Measurements from ENCODE around the gene PRKCA.
"Not testable (repeated sequence)": the region's sequence is repeated elsewhere in the genome, so short reads cannot be mapped to it uniquely, and the experiment has no call there.

PRKCA gene

GRCh38 chr17:66349521-66350254, 47.3 kb downstream of the PRKCA start:
- ATAC-seq = no peak
- TF ChIP-seq TOX (CRISPR knock-in tag; IDR thresholded peaks at IDR 0.05; ENCODE audit: borderline replicate concordance) (no peak), BACH2 (CRISPR knock-in tag; IDR thresholded peaks at IDR 0.05; ENCODE audit: borderline replicate concordance) (no peak), PPARA (CRISPR knock-in tag; IDR thresholded peaks at IDR 0.05; ENCODE audit: borderline replicate concordance) (no peak), ZFP3 (CRISPR knock-in tag; IDR thresholded peaks at IDR 0.05) (no peak), ZNF70 (CRISPR knock-in tag; IDR thresholded peaks at IDR 0.05) (no peak), ISL1 (CRISPR knock-in tag; IDR thresholded peaks at IDR 0.05) (no peak), RARB (CRISPR knock-in tag; IDR thresholded peaks at IDR 0.05) (no peak), ZNF8 (CRISPR knock-in tag; IDR thresholded peaks at IDR 0.05) (no peak), ESRRG (CRISPR knock-in tag; IDR thresholded peaks at IDR 0.05) (no peak), ZC3H10 (CRISPR knock-in tag; IDR thresholded peaks at IDR 0.05) (no peak), OSR1 (CRISPR knock-in tag; IDR thresholded peaks at IDR 0.05) (no peak)
- TF ChIP-seq, protein P1, sequence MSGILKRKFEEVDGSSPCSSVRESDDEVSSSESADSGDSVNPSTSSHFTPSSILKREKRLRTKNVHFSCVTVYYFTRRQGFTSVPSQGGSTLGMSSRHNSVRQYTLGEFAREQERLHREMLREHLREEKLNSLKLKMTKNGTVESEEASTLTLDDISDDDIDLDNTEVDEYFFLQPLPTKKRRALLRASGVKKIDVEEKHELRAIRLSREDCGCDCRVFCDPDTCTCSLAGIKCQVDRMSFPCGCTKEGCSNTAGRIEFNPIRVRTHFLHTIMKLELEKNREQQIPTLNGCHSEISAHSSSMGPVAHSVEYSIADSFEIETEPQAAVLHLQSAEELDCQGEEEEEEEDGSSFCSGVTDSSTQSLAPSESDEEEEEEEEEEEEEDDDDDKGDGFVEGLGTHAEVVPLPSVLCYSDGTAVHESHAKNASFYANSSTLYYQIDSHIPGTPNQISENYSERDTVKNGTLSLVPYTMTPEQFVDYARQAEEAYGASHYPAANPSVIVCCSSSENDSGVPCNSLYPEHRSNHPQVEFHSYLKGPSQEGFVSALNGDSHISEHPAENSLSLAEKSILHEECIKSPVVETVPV (CRISPR knock-in tag; IDR thresholded peaks at IDR 0.05) = no peak
- TF ChIP-seq, protein P2, sequence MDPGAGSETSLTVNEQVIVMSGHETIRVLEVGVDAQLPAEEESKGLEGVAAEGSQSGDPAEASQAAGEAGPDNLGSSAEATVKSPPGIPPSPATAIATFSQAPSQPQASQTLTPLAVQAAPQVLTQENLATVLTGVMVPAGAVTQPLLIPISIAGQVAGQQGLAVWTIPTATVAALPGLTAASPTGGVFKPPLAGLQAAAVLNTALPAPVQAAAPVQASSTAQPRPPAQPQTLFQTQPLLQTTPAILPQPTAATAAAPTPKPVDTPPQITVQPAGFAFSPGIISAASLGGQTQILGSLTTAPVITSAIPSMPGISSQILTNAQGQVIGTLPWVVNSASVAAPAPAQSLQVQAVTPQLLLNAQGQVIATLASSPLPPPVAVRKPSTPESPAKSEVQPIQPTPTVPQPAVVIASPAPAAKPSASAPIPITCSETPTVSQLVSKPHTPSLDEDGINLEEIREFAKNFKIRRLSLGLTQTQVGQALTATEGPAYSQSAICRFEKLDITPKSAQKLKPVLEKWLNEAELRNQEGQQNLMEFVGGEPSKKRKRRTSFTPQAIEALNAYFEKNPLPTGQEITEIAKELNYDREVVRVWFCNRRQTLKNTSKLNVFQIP (CRISPR knock-in tag; IDR thresholded peaks at IDR 0.05; ENCODE audit: borderline replicate concordance, low read depth) = no peak
- TF ChIP-seq, protein P3, sequence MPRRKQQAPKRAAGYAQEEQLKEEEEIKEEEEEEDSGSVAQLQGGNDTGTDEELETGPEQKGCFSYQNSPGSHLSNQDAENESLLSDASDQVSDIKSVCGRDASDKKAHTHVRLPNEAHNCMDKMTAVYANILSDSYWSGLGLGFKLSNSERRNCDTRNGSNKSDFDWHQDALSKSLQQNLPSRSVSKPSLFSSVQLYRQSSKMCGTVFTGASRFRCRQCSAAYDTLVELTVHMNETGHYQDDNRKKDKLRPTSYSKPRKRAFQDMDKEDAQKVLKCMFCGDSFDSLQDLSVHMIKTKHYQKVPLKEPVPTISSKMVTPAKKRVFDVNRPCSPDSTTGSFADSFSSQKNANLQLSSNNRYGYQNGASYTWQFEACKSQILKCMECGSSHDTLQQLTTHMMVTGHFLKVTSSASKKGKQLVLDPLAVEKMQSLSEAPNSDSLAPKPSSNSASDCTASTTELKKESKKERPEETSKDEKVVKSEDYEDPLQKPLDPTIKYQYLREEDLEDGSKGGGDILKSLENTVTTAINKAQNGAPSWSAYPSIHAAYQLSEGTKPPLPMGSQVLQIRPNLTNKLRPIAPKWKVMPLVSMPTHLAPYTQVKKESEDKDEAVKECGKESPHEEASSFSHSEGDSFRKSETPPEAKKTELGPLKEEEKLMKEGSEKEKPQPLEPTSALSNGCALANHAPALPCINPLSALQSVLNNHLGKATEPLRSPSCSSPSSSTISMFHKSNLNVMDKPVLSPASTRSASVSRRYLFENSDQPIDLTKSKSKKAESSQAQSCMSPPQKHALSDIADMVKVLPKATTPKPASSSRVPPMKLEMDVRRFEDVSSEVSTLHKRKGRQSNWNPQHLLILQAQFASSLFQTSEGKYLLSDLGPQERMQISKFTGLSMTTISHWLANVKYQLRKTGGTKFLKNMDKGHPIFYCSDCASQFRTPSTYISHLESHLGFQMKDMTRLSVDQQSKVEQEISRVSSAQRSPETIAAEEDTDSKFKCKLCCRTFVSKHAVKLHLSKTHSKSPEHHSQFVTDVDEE (CRISPR knock-in tag; IDR thresholded peaks at IDR 0.05) = no peak; the same call in 1 of the 2 replicates
- TF ChIP-seq, protein P4, sequence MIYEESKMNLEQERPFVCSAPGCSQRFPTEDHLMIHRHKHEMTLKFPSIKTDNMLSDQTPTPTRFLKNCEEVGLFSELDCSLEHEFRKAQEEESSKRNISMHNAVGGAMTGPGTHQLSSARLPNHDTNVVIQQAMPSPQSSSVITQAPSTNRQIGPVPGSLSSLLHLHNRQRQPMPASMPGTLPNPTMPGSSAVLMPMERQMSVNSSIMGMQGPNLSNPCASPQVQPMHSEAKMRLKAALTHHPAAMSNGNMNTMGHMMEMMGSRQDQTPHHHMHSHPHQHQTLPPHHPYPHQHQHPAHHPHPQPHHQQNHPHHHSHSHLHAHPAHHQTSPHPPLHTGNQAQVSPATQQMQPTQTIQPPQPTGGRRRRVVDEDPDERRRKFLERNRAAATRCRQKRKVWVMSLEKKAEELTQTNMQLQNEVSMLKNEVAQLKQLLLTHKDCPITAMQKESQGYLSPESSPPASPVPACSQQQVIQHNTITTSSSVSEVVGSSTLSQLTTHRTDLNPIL (CRISPR knock-in tag; IDR thresholded peaks at IDR 0.05; ENCODE audit: low read depth) = no peak
- TF ChIP-seq, protein P5, sequence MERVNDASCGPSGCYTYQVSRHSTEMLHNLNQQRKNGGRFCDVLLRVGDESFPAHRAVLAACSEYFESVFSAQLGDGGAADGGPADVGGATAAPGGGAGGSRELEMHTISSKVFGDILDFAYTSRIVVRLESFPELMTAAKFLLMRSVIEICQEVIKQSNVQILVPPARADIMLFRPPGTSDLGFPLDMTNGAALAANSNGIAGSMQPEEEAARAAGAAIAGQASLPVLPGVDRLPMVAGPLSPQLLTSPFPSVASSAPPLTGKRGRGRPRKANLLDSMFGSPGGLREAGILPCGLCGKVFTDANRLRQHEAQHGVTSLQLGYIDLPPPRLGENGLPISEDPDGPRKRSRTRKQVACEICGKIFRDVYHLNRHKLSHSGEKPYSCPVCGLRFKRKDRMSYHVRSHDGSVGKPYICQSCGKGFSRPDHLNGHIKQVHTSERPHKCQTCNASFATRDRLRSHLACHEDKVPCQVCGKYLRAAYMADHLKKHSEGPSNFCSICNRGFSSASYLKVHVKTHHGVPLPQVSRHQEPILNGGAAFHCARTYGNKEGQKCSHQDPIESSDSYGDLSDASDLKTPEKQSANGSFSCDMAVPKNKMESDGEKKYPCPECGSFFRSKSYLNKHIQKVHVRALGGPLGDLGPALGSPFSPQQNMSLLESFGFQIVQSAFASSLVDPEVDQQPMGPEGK (CRISPR knock-in tag; IDR thresholded peaks at IDR 0.05; ENCODE audit: borderline replicate concordance) = no peak

GRCh38 chr17:66350576-66350975, 48.2 kb downstream of the PRKCA start:
- not testable (repeated sequence) for ATAC-seq

DNA sequence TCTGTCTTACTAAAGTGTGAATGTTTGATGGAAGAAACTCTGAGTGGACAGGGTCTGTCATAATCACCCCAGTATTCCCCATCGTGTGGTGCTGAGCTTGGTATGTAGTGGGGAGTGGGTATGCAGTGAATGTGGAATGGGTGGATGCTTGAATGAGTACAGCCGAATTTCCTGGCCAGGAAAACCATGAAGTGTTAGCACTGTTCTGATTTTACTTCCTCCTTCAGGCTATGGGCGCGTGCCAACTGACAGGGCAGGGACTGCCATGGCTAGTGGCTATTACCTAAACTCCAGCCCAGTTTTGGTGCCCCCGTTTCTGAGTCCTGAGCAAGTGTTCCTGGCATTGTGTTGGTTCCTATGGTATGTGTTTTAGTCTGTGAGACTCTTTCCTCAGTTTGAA, 48.6 kb downstream of the PRKCA start:
- ATAC-seq = no peak
- no peak for TF ChIP-seq GLIS3 (CRISPR knock-in tag; IDR thresholded peaks at IDR 0.05)
- no peak for TF ChIP-seq ESRRG (CRISPR knock-in tag; IDR thresholded peaks at IDR 0.05)
- TF ChIP-seq ARNTL (CRISPR knock-in tag; IDR thresholded peaks at IDR 0.05; ENCODE audit: borderline replicate concordance, low read depth) = no peak

GRCh38 chr17:66351701-66352100, 49.3 kb downstream of the PRKCA start:
- TF ChIP-seq ZNF565 (CRISPR knock-in tag; conservative IDR thresholded peaks at IDR 0.05; ENCODE audit: low read depth) (no peak), ZNF8 (CRISPR knock-in tag; IDR thresholded peaks at IDR 0.05) (no peak), CSDC2 (CRISPR knock-in tag; IDR thresholded peaks at IDR 0.05) (no peak), OSR1 (CRISPR knock-in tag; IDR thresholded peaks at IDR 0.05) (no peak), ISL1 (CRISPR knock-in tag; IDR thresholded peaks at IDR 0.05) (no peak), ZFP3 (CRISPR knock-in tag; IDR thresholded peaks at IDR 0.05) (no peak), PPARA (CRISPR knock-in tag; IDR thresholded peaks at IDR 0.05; ENCODE audit: borderline replicate concordance) (no peak)
- TF ChIP-seq, protein P1 (CRISPR knock-in tag; IDR thresholded peaks at IDR 0.05) = no peak
- TF ChIP-seq, protein P5 (CRISPR knock-in tag; IDR thresholded peaks at IDR 0.05; ENCODE audit: borderline replicate concordance) = no peak
- ATAC-seq = no peak
